ENCODE results near the gene C1QA.

C1QA gene

DNA sequence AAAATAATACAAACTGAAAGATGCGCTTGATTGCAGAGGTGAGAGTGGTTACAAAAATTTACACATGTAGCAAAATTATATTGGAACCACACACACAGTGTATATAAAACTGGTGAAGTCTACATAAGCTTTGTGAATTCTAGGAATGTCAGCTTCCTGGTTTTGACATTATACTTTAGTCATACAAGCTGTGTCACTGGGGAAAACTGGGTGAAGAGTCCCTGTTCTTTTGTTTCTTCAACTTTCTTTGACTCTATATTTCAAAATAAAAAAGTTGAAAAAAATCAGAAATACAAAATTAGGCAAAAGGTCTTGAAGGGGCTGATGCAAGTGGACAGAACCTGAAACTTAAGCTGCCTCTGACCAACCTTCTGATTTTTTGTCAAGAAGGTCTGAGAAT is 10.0 kb downstream of the C1QA start:
- Histone ChIP-seq H3K27me3 (ENCODE audit: insufficient read depth, low read length) (no peaks in the 10 kb centered on the region), H3K4me2 (ENCODE audit: low read length) (no peak overlapping the region), H3K36me3 (ENCODE audit: insufficient read depth, low read length) (no peaks in the 10 kb centered on the region)

DNA sequence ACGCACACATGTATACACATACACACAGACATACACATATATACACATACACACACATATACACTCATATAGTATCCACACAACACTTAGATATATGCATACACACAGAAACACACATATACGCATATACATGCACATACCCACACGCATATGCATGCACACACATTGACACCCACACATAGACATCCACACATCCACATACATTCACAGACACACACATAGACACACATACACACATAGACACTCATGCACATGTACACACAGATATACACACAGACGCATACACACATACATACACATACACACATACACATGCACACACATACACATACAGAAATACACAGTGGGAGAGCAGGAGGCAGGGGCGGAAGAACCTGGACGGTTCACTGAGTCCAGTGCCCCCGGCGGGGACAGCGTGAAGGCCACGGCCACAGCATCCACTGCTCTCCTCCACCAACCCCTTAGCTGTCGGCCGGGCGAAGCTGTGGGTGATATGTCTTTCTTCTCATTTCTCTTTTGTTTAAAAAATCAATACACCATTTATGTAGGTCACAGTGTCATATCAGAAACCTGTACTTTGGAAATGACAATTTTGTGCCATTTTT is 13.8 kb downstream of the C1QA start:
- Histone ChIP-seq H3K27ac (ENCODE audit: low read depth, low read length, poor library complexity, severe bottlenecking) (no peak overlapping the region), H3K9me2 (ENCODE audit: low read depth, low read length) (no peaks in the 10 kb centered on the region), H3K36me3 (ENCODE audit: insufficient read depth, low read length) (no peaks in the 10 kb centered on the region), H2AFZ (ENCODE audit: low read length) (no peak overlapping the region), H3K9ac (ENCODE audit: low read length) (no peak overlapping the region), H3K4me2 (ENCODE audit: low read length) (no peak overlapping the region), H3K79me2 (ENCODE audit: insufficient read depth, low read length) (no peaks in the 10 kb centered on the region), H3F3A (ENCODE audit: insufficient read depth, low read length) (no peaks in the 10 kb centered on the region), H3K4me1 (ENCODE audit: insufficient read depth, low read length, severe bottlenecking) (no peaks in the 10 kb centered on the region), H3K27me3 (ENCODE audit: insufficient read depth, low read length) (no peaks in the 10 kb centered on the region; the same call in 1 of the 2 replicates), H3K4me3 (ENCODE audit: low read depth, low read length, poor library complexity, severe bottlenecking) (no peak overlapping the region), H3K9me3 (ENCODE audit: low read length) (no peaks in the 10 kb centered on the region), H4K20me1 (ENCODE audit: insufficient read depth, low read length) (no peaks in the 10 kb centered on the region)
- TF ChIP-seq, protein P1, sequence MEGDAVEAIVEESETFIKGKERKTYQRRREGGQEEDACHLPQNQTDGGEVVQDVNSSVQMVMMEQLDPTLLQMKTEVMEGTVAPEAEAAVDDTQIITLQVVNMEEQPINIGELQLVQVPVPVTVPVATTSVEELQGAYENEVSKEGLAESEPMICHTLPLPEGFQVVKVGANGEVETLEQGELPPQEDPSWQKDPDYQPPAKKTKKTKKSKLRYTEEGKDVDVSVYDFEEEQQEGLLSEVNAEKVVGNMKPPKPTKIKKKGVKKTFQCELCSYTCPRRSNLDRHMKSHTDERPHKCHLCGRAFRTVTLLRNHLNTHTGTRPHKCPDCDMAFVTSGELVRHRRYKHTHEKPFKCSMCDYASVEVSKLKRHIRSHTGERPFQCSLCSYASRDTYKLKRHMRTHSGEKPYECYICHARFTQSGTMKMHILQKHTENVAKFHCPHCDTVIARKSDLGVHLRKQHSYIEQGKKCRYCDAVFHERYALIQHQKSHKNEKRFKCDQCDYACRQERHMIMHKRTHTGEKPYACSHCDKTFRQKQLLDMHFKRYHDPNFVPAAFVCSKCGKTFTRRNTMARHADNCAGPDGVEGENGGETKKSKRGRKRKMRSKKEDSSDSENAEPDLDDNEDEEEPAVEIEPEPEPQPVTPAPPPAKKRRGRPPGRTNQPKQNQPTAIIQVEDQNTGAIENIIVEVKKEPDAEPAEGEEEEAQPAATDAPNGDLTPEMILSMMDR (IDR thresholded peaks at IDR 0.05; ENCODE audit: low read length): no peak
- no peak for TF ChIP-seq EZH2 (IDR thresholded peaks at IDR 0.05; ENCODE audit: borderline replicate concordance, low read length)

More for the DNA sequence above, 10.0 kb downstream of the C1QA start:
- no peaks in the 10 kb centered on the region for H3F3A ChIP-seq (ENCODE audit: insufficient read depth, low read length)
- H3K79me2 ChIP-seq (ENCODE audit: insufficient read depth, low read length): no peaks in the 10 kb centered on the region
- H3K9me3 ChIP-seq (ENCODE audit: low read length): no peaks in the 10 kb centered on the region
- TF ChIP-seq, protein P1 (IDR thresholded peaks at IDR 0.05; ENCODE audit: low read length): no peak
- no peak for TF ChIP-seq EZH2 (IDR thresholded peaks at IDR 0.05; ENCODE audit: borderline replicate concordance, low read length)
- H2AFZ ChIP-seq (ENCODE audit: low read length): no peak overlapping the region
- H3K27ac ChIP-seq (ENCODE audit: low read depth, low read length, poor library complexity, severe bottlenecking): no peak overlapping the region
- H3K4me3 ChIP-seq (ENCODE audit: low read depth, low read length, poor library complexity, severe bottlenecking): no peak overlapping the region
- H3K4me1 ChIP-seq (ENCODE audit: insufficient read depth, low read length, severe bottlenecking): no peaks in the 10 kb centered on the region
- H3K9me2 ChIP-seq (ENCODE audit: low read depth, low read length): no peaks in the 10 kb centered on the region
- H3K9ac ChIP-seq (ENCODE audit: low read length): no peak overlapping the region
- H4K20me1 ChIP-seq (ENCODE audit: insufficient read depth, low read length): no peaks in the 10 kb centered on the region

DNA sequence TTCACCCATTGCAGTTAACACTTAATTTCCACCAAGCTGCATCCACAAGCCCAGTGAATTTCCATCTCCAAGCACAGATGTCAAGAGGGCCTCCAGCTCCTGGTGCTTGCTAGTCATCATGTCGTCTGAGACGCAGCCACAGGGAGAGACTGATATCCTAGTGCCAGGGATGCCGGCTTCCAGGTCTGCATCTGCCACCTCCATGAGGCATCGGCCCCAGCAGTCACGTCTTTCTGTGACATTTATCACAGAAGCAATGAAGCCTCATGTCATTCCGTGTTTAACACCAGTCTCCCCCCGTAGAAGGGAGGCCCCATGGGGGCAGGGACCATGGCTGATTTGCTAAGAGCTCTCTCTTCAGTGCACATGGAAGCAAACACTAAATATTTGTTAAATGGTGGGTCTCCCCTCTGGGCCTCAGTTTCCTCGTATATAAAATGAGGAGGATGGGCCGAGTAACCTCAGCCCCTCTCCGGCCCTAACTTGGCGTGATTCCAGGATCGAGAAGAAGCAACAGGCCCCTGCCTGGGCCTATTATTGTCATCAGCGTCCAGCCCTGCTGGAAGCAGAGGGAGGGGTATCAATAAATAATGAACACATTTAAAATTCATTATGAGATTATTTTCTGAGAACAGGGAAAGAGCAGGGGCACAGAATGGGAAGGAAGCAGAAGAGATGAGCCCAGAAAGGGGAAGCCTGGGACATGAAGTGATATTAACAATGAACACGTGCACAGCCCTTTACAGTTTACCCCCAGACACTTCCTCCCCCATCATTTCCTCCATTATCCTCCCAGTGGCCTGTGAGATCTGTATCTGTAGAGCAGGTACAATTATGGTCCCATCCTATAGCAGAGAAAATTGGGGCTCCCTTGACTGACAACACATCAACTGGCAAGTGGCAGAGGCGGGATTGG is 15.8 kb downstream of the C1QA start:
- H3F3A ChIP-seq (ENCODE audit: insufficient read depth, low read length): no peaks in the 10 kb centered on the region
- H3K9ac ChIP-seq (ENCODE audit: low read length): no peak overlapping the region
- H3K4me2 ChIP-seq (ENCODE audit: low read length): no peak overlapping the region
- no peaks in the 10 kb centered on the region for H3K9me3 ChIP-seq (ENCODE audit: low read length)
- H3K36me3 ChIP-seq (ENCODE audit: insufficient read depth, low read length): no peaks in the 10 kb centered on the region
- no peaks in the 10 kb centered on the region for H3K79me2 ChIP-seq (ENCODE audit: insufficient read depth, low read length)
- no peak overlapping the region for H3K27ac ChIP-seq (ENCODE audit: low read depth, low read length, poor library complexity, severe bottlenecking)
- no peaks in the 10 kb centered on the region for H3K9me2 ChIP-seq (ENCODE audit: low read depth, low read length)
- no peak overlapping the region for H2AFZ ChIP-seq (ENCODE audit: low read length)
- no peak overlapping the region for H3K4me3 ChIP-seq (ENCODE audit: low read depth, low read length, poor library complexity, severe bottlenecking)
- no peaks in the 10 kb centered on the region; the same call in 1 of the 2 replicates for H3K27me3 ChIP-seq (ENCODE audit: insufficient read depth, low read length)
- H4K20me1 ChIP-seq (ENCODE audit: insufficient read depth, low read length): no peaks in the 10 kb centered on the region
- no peaks in the 10 kb centered on the region for H3K4me1 ChIP-seq (ENCODE audit: insufficient read depth, low read length, severe bottlenecking)
- no peak for TF ChIP-seq EZH2 (IDR thresholded peaks at IDR 0.05; ENCODE audit: borderline replicate concordance, low read length)
- TF ChIP-seq, protein P1 (IDR thresholded peaks at IDR 0.05; ENCODE audit: low read length): no peak
